Measurements from ENCODE around the gene COX17. TPM values are rescaled to one million over a fixed set of nuclear protein-coding genes. Genes with fewer than 3 reads are reported as not detected.

COX17 gene
- 10 to 100 TPM; 12.8 to 73.0 (median 46.0) TPM for total RNA-seq

- peaks cover 11 to 18% of the 10 kb centered on the region in 2 donors for H3K4me1 ChIP-seq
- H3K9me3 ChIP-seq, result no peaks in the 10 kb centered on the region
- H3K27ac ChIP-seq, result peak within 1 kb of the TSS; percentile 84 to 93 (median 90)
- peak; percentile 98 to 99 for DNase-seq
- TF ChIP-seq POLR2A (IDR thresholded peaks at IDR 0.05) (peak in 1 of 2 donors; percentile 66), CTCF (IDR thresholded peaks at IDR 0.05) (no peak)
- H3K36me3 ChIP-seq, result peaks cover 10 to 25% of the 10 kb centered on the region in 2 donors
- 1% methylated on average over 45 to 47 of the region's 54 CpGs for WGBS, 2 donors
- H3K27me3 ChIP-seq, result no peaks in the 10 kb centered on the region
- intact Hi-C loops (cut with DNase I), result loop anchor here (10.0 kb wide), 1 partner anchor 182 kb away; the partner anchor contains the start of gene TIMMDC1
- peak within 1 kb of the TSS in 2 of 3 donors; percentile 56 to 60 for H3K4me3 ChIP-seq (replicated peaks in 1 of 3)
Measured at GRCh38 chr3:119676771-119677640, at the start of gene COX17. TSS of gene COX17 (minus strand) at chr3:119677406. CDS start at chr3:119677310, 96 bp downstream.

GRCh38 chr3:119726909-119727308, 49.7 kb upstream of the COX17 start:
- TF ChIP-seq POLR2A (IDR thresholded peaks at IDR 0.05) (no peak), CTCF (IDR thresholded peaks at IDR 0.05) (no peak)
- H3K4me3 ChIP-seq (replicated peaks in 1 of 3), result no peak overlapping the region
- 84 to 90% methylated on average over 2 of the region's 2 CpGs for WGBS, 2 donors
- H3K9me3 ChIP-seq, result no peaks in the 10 kb centered on the region
- H3K36me3 ChIP-seq, result peaks cover 2 to 4% of the 10 kb centered on the region in 2 donors
- no peaks in the 10 kb centered on the region for H3K27me3 ChIP-seq
- H3K27ac ChIP-seq, result no peak overlapping the region
- no peak for DNase-seq
- intact Hi-C loops (cut with DNase I), result no loop called here
- H3K4me1 ChIP-seq, result no peaks in the 10 kb centered on the region

GRCh38 chr3:119723022-119723421, 45.8 kb upstream of the COX17 start:
- intact Hi-C loops (cut with DNase I), result no loop called here
- 61 to 63% methylated on average over 2 of the region's 2 CpGs for WGBS, 2 donors
- H3K27me3 ChIP-seq, result no peaks in the 10 kb centered on the region
- no peaks in the 10 kb centered on the region for H3K9me3 ChIP-seq
- no peak for DNase-seq
- no peak overlapping the region for H3K4me3 ChIP-seq (replicated peaks in 1 of 3)
- TF ChIP-seq CTCF (IDR thresholded peaks at IDR 0.05) (no peak), POLR2A (IDR thresholded peaks at IDR 0.05) (no peak)
- no peaks in the 10 kb centered on the region for H3K4me1 ChIP-seq
- no peak overlapping the region for H3K27ac ChIP-seq
- peaks cover 0 to 2% of the 10 kb centered on the region in 2 donors for H3K36me3 ChIP-seq

GRCh38 chr3:119717520-119717919, 40.3 kb upstream of the COX17 start:
- 90 to 95% methylated on average over 5 of the region's 5 CpGs for WGBS, 2 donors
- TF ChIP-seq CTCF (IDR thresholded peaks at IDR 0.05) (no peak), POLR2A (IDR thresholded peaks at IDR 0.05) (no peak)
- Histone ChIP-seq H3K36me3 (peaks cover 0 to 11% of the 10 kb centered on the region in 2 donors), H3K4me1 (no peaks in the 10 kb centered on the region), H3K27ac (no peak overlapping the region), H3K4me3 (replicated peaks in 1 of 3) (no peak overlapping the region), H3K27me3 (no peaks in the 10 kb centered on the region), H3K9me3 (no peaks in the 10 kb centered on the region)
- intact Hi-C loops (cut with DNase I), result no loop called here
- DNase-seq, result no peak

- peaks cover 0 to 11% of the 10 kb centered on the region in 2 donors for H3K36me3 ChIP-seq
- no peaks in the 10 kb centered on the region for H3K9me3 ChIP-seq
- no peaks in the 10 kb centered on the region for H3K4me1 ChIP-seq
- no peak for TF ChIP-seq CTCF (IDR thresholded peaks at IDR 0.05)
- 94 to 97% methylated on average over 3 of the region's 3 CpGs for WGBS, 2 donors
- H3K4me3 ChIP-seq (replicated peaks in 1 of 3), result no peak overlapping the region
- no peaks in the 10 kb centered on the region for H3K27me3 ChIP-seq
- intact Hi-C loops (cut with DNase I), result no loop called here
- no peak for DNase-seq
- H3K27ac ChIP-seq, result no peak overlapping the region
Measured at GRCh38 chr3:119716998-119717397, 39.8 kb upstream of the COX17 start.
